ENCODE measurements around the gene TENM3. TPM values are rescaled to one million over a fixed set of nuclear protein-coding genes. Genes with fewer than 3 reads are reported as not detected.

Gene TENM3
- total RNA-seq, 1 experiment from 2014 or later: not detected

DNA sequence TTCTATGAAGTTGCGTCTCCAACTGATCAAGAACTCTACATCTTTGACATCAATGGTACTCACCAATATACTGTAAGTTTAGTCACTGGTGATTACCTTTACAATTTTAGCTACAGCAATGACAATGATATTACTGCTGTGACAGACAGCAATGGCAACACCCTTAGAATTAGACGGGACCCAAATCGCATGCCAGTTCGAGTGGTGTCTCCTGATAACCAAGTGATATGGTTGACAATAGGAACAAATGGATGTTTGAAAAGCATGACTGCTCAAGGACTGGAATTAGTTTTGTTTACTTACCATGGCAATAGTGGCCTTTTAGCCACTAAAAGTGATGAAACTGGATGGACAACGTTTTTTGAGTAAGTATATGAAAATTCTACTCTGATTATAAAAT lies 511.7 kb downstream of the TENM3 start:
- Histone ChIP-seq H3K9me2 (ENCODE audit: insufficient read depth) (no peaks in the 10 kb centered on the region), H3K9me3 (ENCODE audit: insufficient read depth, low read depth) (no peaks in the 10 kb centered on the region), H3K27ac (no peak overlapping the region), H3K4me3 (no peak overlapping the region), H3K27me3 (ENCODE audit: insufficient read depth, low read depth) (peaks cover 53% of the 10 kb centered on the region), H3K4me1 (replicated peaks; ENCODE audit: insufficient read depth) (no peaks in the 10 kb centered on the region), H3K4me2 (no peak overlapping the region), H3F3A (ENCODE audit: insufficient read depth, low read depth) (no peaks in the 10 kb centered on the region), H3K36me3 (ENCODE audit: low read depth) (no peaks in the 10 kb centered on the region), H2AFZ (no peak overlapping the region), H3K79me2 (ENCODE audit: low read depth) (no peaks in the 10 kb centered on the region), H4K20me1 (ENCODE audit: insufficient read depth) (no peaks in the 10 kb centered on the region)
- CTCF ChIA-PET: no interaction called here
- POLR2A ChIA-PET (ENCODE audit: unreplicated experiment): no interaction called here
- intact Hi-C loops (cut with micrococcal nuclease; ENCODE audit: unreplicated experiment): no loop called here
- no TSS peak for BruUV-seq (replicated peaks)
- TF ChIP-seq, protein P1, sequence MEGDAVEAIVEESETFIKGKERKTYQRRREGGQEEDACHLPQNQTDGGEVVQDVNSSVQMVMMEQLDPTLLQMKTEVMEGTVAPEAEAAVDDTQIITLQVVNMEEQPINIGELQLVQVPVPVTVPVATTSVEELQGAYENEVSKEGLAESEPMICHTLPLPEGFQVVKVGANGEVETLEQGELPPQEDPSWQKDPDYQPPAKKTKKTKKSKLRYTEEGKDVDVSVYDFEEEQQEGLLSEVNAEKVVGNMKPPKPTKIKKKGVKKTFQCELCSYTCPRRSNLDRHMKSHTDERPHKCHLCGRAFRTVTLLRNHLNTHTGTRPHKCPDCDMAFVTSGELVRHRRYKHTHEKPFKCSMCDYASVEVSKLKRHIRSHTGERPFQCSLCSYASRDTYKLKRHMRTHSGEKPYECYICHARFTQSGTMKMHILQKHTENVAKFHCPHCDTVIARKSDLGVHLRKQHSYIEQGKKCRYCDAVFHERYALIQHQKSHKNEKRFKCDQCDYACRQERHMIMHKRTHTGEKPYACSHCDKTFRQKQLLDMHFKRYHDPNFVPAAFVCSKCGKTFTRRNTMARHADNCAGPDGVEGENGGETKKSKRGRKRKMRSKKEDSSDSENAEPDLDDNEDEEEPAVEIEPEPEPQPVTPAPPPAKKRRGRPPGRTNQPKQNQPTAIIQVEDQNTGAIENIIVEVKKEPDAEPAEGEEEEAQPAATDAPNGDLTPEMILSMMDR (conservative IDR thresholded peaks at IDR 0.05): no peak
- TF ChIP-seq EZH2 (IDR thresholded peaks at IDR 0.05; ENCODE audit: low read depth): no peak
- no peak for DNase-seq

DNA sequence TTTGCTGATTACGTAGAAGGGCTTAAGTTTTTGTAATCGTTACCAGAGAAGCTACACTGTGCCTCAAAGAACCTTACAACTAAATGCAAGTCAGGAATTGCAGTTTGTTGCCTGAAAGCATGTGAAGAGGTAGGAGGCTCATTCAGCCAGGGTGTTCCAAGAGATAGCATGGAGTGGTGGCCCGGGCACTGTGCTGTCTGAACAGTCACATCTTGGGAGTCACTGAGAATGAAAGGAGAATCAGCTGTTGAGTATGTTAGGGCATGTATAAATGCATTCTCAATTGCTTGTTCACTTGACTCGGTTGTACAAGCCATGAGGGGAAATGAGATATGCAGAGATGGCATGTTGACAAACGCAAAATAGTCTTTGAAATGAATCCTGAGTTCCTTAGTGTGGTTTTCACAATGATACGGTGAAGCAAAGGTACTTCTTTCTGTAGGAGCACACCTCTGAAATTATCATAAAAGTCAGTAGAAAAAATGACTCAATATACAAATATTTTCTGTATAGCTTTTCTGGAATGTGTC lies 513.0 kb downstream of the TENM3 start:
- Histone ChIP-seq H3K79me2 (ENCODE audit: low read depth) (no peaks in the 10 kb centered on the region), H3K4me3 (no peak overlapping the region), H2AFZ (no peak overlapping the region), H3K27ac (no peak overlapping the region), H3K27me3 (ENCODE audit: insufficient read depth, low read depth) (peaks cover 66% of the 10 kb centered on the region), H3K36me3 (ENCODE audit: low read depth) (no peaks in the 10 kb centered on the region), H3F3A (ENCODE audit: insufficient read depth, low read depth) (no peaks in the 10 kb centered on the region), H4K20me1 (ENCODE audit: insufficient read depth) (no peaks in the 10 kb centered on the region), H3K9me2 (ENCODE audit: insufficient read depth) (no peaks in the 10 kb centered on the region), H3K9me3 (ENCODE audit: insufficient read depth, low read depth) (no peaks in the 10 kb centered on the region), H3K4me2 (no peak overlapping the region), H3K4me1 (replicated peaks; ENCODE audit: insufficient read depth) (no peaks in the 10 kb centered on the region)
- intact Hi-C loops (cut with micrococcal nuclease; ENCODE audit: unreplicated experiment): no loop called here
- ChIA-PET CTCF (no interaction called here), POLR2A (ENCODE audit: unreplicated experiment) (no interaction called here)
- no TSS peak for BruUV-seq (replicated peaks)
- no peak for TF ChIP-seq EZH2 (IDR thresholded peaks at IDR 0.05; ENCODE audit: low read depth)
- TF ChIP-seq, protein P1 (conservative IDR thresholded peaks at IDR 0.05): no peak
- no peak for DNase-seq

DNA sequence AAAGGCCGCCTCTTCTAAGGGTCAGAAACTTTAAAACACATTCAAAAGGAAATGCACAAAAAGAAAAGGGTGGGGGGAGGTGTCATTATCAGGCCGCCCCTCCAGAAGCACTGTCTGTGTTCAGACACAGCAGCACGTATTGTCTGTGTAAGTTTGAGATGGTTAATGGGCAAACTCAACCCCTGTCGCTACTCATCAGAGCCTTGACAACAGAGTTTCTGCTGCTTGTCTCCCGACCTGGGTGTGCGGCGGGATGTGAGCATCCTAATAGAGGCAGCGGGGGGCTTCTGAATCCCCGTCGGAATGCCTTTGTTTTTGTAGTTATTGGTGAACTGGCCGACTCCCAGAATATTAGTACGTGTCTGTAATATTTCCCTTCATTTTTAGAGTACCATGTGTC lies 515.1 kb downstream of the TENM3 start:
- H3F3A ChIP-seq (ENCODE audit: insufficient read depth, low read depth): no peaks in the 10 kb centered on the region
- DNase-seq: no peak
- CTCF ChIA-PET: no interaction called here
- H3K27ac ChIP-seq: no peak overlapping the region
- H3K4me2 ChIP-seq: no peak overlapping the region
- no peaks in the 10 kb centered on the region for H4K20me1 ChIP-seq (ENCODE audit: insufficient read depth)
- no peaks in the 10 kb centered on the region for H3K9me2 ChIP-seq (ENCODE audit: insufficient read depth)
- no peaks in the 10 kb centered on the region for H3K9me3 ChIP-seq (ENCODE audit: insufficient read depth, low read depth)
- no peaks in the 10 kb centered on the region for H3K36me3 ChIP-seq (ENCODE audit: low read depth)
- H3K4me1 ChIP-seq (replicated peaks; ENCODE audit: insufficient read depth): no peaks in the 10 kb centered on the region
- no peak overlapping the region for H2AFZ ChIP-seq
- H3K27me3 ChIP-seq (ENCODE audit: insufficient read depth, low read depth): peaks cover 76% of the 10 kb centered on the region
- TF ChIP-seq, protein P1 (conservative IDR thresholded peaks at IDR 0.05): no peak
- no peak for TF ChIP-seq EZH2 (IDR thresholded peaks at IDR 0.05; ENCODE audit: low read depth)
- no TSS peak for BruUV-seq (replicated peaks)
- POLR2A ChIA-PET (ENCODE audit: unreplicated experiment): no interaction called here
- H3K4me3 ChIP-seq: no peak overlapping the region
- no peaks in the 10 kb centered on the region for H3K79me2 ChIP-seq (ENCODE audit: low read depth)
- intact Hi-C loops (cut with micrococcal nuclease; ENCODE audit: unreplicated experiment): no loop called here
